ENCODE data around the gene TUBG1. TPM values are rescaled to one million over a fixed set of nuclear protein-coding genes. Genes with fewer than 3 reads are reported as not detected.

Gene TUBG1
- total RNA-seq, 1 donor from 2014 or later: 13.0 TPM

Other genes with a start within 250 kb of the TUBG1 start
- gene STAT3, start 221.2 kb upstream of the TUBG1 start, total RNA-seq: 44.9 TPM
- 238 TPM for gene CAVIN1, start 186.4 kb upstream of the TUBG1 start, total RNA-seq
- 66.8 TPM for gene ATP6V0A1, start 150.8 kb upstream of the TUBG1 start, total RNA-seq
- 14.1 TPM for gene NAGLU, start 73.4 kb upstream of the TUBG1 start, total RNA-seq
- 1.6 TPM for gene HSD17B1, start 56.8 kb upstream of the TUBG1 start, total RNA-seq
- gene COASY, start 47.5 kb upstream of the TUBG1 start, total RNA-seq: 6.3 TPM
- 21.9 TPM for gene MLX, start 42.6 kb upstream of the TUBG1 start, total RNA-seq
- 2.1 TPM for gene PSMC3IP, start 32.0 kb upstream of the TUBG1 start, total RNA-seq
- 47.5 TPM for gene RETREG3, start 309 bp upstream of the TUBG1 start, total RNA-seq
- gene TUBG2, start 49.6 kb downstream of the TUBG1 start, total RNA-seq: 1.6 TPM
- gene PLEKHH3, start 67.3 kb downstream of the TUBG1 start, total RNA-seq: 20.4 TPM
- gene CCR10, start 72.2 kb downstream of the TUBG1 start, total RNA-seq: 0.52 TPM
- gene CNTNAP1, start 72.8 kb downstream of the TUBG1 start, total RNA-seq: 8.9 TPM
- gene EZH1, start 135.4 kb downstream of the TUBG1 start, total RNA-seq: 13.0 TPM
- gene RAMP2, start 151.5 kb downstream of the TUBG1 start, total RNA-seq: 16.2 TPM
- gene VPS25, start 163.8 kb downstream of the TUBG1 start, total RNA-seq: 38.6 TPM
- not detected for gene WNK4, start 170.9 kb downstream of the TUBG1 start, total RNA-seq
- 99.2 TPM for gene COA3, start 189.0 kb downstream of the TUBG1 start, total RNA-seq
- 1.0 TPM for gene CNTD1, start 189.2 kb downstream of the TUBG1 start, total RNA-seq
- 44.9 TPM for gene BECN1, start 214.6 kb downstream of the TUBG1 start, total RNA-seq
- 31.8 TPM for gene PSME3, start 223.7 kb downstream of the TUBG1 start, total RNA-seq
- gene AOC2, start 234.9 kb downstream of the TUBG1 start, total RNA-seq: 0.52 TPM
- gene AOC3, start 241.5 kb downstream of the TUBG1 start, total RNA-seq: 16.2 TPM

Measured in skeletal muscle tissue (tissue), 1 donor.